Adipose tissue (tissue), 3 donors: ENCODE data around the gene RIPOR3. TPM values are rescaled to one million over a fixed set of nuclear protein-coding genes. Genes with fewer than 3 reads are reported as not detected.
"Not testable (repeated sequence)": the region's sequence is repeated elsewhere in the genome, so short reads cannot be mapped to it uniquely, and the experiment has no call there.

ENCODE experiments used
- H3K27ac ChIP-seq: one replicate; pipeline ENCODE4 v1.5.1; 2013; ENCODE audit warnings: low read depth, low read length
- WGBS, 3 donors: extraction: QIAGEN DNeasy Blood & Tissue Kit; methylation state at CpG; one replicate each; pipeline ENCODE4 v1.1.7; 2013; 5-methylcytosine and 5-hydroxymethylcytosine counted together
- polyA plus RNA-seq, 3 donors: library from polyadenylated mRNA; stranded (reverse); fragments of 200-250 nt; gene quantifications; one replicate each; pipeline ENCODE4 v1.2.3, GENCODE V29; 2013
- donor health status: healthy with polysubstance abuse.
- donor health status: Bipolar disorder and iron deficiency.
- donor health status: healthy.

The RIPOR3 gene
- polyA plus RNA-seq, 3 donors, result 5.3 to 42.7 (median 23.7) TPM

GRCh38 chr20:50625986-50626677 lies 65.2 kb downstream of the RIPOR3 start:
- WGBS, 3 donors, result 27 to 39% (median 31%) methylated on average over 15 of the region's 15 CpGs
- no peak overlapping the region for H3K27ac ChIP-seq

DNA sequence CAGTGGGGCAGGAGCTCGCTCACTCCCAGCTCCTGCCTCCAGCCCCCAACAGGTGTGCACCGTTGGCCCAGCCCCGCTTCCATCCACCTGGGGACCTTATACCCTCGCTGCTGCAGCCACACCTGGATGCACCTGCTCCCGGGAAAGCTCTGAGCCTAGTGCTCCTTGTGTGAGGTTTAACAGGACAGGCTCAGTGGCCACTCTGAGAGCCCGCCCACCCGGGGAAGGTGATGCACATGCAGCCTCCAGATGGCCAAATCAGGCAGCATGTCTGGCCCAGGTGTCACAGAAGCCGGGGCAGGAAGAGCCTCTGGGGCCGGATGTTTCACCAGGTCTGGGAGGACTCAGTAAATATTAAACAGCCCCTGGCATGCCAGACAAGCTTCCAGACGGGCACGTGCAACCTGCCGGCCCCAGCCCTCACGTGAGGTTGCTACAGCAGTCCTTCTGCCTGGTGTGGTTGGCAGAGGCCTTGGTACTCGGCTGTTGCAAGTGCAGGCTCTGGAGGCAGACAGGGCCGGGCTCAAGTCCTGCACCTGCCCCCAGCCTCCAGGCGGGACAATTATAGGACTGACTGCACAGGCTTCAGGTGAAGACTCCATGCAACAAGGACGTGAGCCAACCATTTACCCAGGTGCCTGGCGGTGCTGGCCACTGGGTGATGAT lies 66.9 kb downstream of the RIPOR3 start:
- no peak overlapping the region for H3K27ac ChIP-seq

DNA sequence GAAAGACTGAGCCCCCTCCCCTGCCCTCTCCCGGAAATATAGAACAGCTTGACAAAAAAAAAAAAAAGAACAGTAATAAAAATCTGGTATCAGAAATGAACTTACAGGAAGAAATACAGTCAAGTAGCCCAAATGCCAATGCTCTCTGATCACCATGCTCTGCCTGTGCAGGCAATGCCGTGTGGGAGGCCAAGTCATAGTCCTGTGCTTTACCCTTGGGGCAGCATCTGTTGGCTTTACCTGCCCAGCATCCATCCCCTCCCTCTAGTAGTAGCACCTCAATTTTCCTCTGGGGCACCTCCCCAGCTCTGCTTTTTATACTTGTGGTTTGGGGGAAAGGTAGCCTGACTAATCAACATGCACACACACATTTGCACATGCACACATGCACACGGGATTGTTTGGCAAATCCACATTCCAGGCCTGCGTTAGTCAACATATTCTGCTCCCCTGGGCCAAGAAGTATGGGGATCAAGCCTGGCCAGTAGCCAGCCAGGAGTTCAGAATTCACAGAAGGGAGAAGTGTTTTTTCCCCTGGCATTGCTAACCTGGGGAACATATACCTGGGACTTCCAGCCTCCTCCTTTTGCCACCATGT lies 70.2 kb downstream of the RIPOR3 start:
- H3K27ac ChIP-seq, result no peak overlapping the region
- 63 to 92% (median 88%) methylated on average over 4 of the region's 4 CpGs for WGBS, 3 donors

More for the DNA sequence above, 66.9 kb downstream of the RIPOR3 start:
- 62 to 84% (median 77%) methylated on average over 17 to 18 of the region's 18 CpGs for WGBS, 3 donors

DNA sequence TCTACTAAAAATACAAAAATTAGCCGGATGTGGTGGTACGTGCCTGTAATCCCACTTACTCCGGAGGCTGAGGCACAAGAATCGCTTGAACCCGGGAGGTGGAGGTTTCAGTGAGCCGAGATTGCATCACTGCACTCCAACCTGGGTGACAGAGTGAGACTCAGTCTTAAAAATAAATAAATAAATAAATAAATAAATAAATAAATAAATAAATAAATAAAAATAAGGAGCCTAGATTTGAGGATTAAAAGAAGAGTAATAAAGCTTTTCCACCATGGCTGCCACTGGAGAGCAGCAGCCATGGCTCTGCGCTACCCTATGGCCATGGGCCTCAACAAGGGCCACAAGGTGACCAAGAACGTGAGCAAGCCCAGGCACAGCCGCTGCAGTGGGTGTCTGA lies 70.9 kb downstream of the RIPOR3 start:
- WGBS, 3 donors, result 95 to 96% (median 96%) methylated on average over 9 of the region's 9 CpGs
- not testable (repeated sequence) for H3K27ac ChIP-seq

- no peak overlapping the region for H3K27ac ChIP-seq
- 95 to 100% (median 100%) methylated on average over 1 of the region's 1 CpG for WGBS, 3 donors
Measured at GRCh38 chr20:50618537-50618936, 72.8 kb downstream of the RIPOR3 start.

DNA sequence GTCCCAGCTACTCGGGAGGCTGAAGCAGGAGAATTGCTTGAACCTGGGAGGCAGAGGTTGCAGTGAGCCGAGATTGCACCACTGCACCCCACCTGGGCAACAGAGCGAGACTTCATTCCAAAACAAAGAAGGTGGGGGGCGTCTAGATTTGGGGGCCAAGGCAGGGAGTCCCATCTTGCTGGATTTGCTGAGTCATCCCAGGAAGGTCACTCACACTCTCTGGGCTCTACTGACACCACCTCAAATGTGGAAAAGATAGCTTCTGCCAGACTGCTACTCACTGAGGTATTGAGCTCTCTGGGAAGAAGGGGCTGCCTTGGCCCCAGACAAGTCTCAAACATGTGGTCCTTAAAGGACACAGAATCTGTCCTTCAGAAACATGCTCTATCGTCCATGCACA lies 74.3 kb downstream of the RIPOR3 start:
- H3K27ac ChIP-seq, result no peak overlapping the region
- WGBS, 3 donors, result 88 to 90% (median 88%) methylated on average over 5 of the region's 5 CpGs

DNA sequence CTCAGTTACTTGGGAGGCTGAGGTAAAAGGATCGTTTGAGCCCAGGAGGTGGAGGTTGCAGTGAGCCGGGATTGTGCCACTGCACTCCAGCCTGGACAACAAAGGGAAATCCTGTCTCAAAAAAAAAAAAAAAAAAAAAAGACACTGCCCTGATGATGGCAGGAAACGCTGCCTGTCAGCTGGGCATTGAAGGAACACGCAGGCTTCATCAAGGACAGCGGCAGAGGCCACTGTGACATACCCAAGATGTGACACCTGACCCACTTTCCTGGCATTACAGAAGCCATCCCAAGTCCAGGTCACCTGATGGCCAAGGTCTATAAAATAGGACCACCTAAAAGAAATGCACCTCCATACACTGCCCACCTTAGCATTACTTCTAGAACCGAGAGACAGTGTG lies 75.9 kb downstream of the RIPOR3 start:
- 78 to 91% (median 79%) methylated on average over 6 of the region's 6 CpGs for WGBS, 3 donors
- no peak overlapping the region for H3K27ac ChIP-seq

GRCh38 chr20:50613438-50614169 lies 77.7 kb downstream of the RIPOR3 start:
- no peak overlapping the region for H3K27ac ChIP-seq
- 77 to 94% (median 94%) methylated on average over 15 of the region's 15 CpGs for WGBS, 3 donors

- H3K27ac ChIP-seq, result no peak overlapping the region
- 75 to 76% (median 75%) methylated on average over 15 of the region's 15 CpGs for WGBS, 3 donors
Measured at GRCh38 chr20:50611128-50611810, 80.1 kb downstream of the RIPOR3 start.

- no peak overlapping the region for H3K27ac ChIP-seq
- WGBS, 3 donors, result 68 to 79% (median 77%) methylated on average over 4 of the region's 4 CpGs
Measured at GRCh38 chr20:50610212-50610718, 81.1 kb downstream of the RIPOR3 start.

GRCh38 chr20:50609438-50609989 lies 81.8 kb downstream of the RIPOR3 start:
- H3K27ac ChIP-seq, result no peak overlapping the region
- WGBS, 3 donors, result 95 to 96% (median 96%) methylated on average over 24 to 28 of the region's 28 CpGs

GRCh38 chr20:50608750-50609104 lies 82.6 kb downstream of the RIPOR3 start:
- WGBS, 3 donors, result 93 to 97% (median 95%) methylated on average over 13 of the region's 13 CpGs

GRCh38 chr20:50607850-50608749 lies 83.2 kb downstream of the RIPOR3 start:
- 89 to 96% (median 94%) methylated on average over 32 of the region's 32 CpGs for WGBS, 3 donors
- no peak overlapping the region for H3K27ac ChIP-seq

More at GRCh38 chr20:50608750-50609104, 82.6 kb downstream of the RIPOR3 start:
- no peak overlapping the region for H3K27ac ChIP-seq

- H3K27ac ChIP-seq, result no peak overlapping the region
- WGBS, 3 donors, result 81 to 93% (median 90%) methylated on average over 9 of the region's 9 CpGs
Measured at GRCh38 chr20:50607436-50607835, 83.9 kb downstream of the RIPOR3 start.

- 90 to 95% (median 93%) methylated on average over 5 of the region's 5 CpGs for WGBS, 3 donors
- H3K27ac ChIP-seq, result no peak overlapping the region
Measured at GRCh38 chr20:50605136-50605535, 86.2 kb downstream of the RIPOR3 start.

DNA sequence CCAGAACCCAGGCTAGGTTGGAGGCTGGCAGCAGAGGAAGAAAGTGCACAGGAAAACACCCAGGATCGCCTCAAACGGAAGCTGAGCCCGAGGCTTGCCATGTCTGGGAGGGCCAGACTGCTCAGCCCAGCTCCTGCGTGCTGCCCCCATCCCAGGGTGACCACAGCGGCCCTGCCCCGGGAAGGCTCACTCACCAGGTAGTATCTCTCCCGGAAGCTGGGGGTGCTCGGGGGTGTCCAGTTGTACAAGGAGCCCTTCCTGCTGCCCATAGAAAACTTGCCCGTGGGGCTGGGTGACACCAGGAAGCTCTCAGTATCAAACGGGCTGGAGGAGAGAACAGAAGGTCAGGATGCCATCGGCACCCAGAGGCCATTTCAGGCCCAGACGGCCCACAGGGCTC lies 86.9 kb downstream of the RIPOR3 start:
- no peak overlapping the region for H3K27ac ChIP-seq
- WGBS, 3 donors, result 89 to 91% (median 91%) methylated on average over 12 of the region's 12 CpGs

- 89 to 93% (median 92%) methylated on average over 13 to 15 of the region's 15 CpGs for WGBS, 3 donors
Measured at GRCh38 chr20:50602432-50603088, 88.8 kb downstream of the RIPOR3 start.

More at GRCh38 chr20:50602432-50603088, 88.8 kb downstream of the RIPOR3 start:
- no peak overlapping the region for H3K27ac ChIP-seq
